CD4-positive, alpha-beta T cell treated with Interleukin-12 subunit alpha and Interleukin-12 subunit beta, for 1 hour (primary cell): ENCODE results near the gene METRN.
A peak's percentile ranks its signal among the peaks of the same experiment; 100 is the strongest.

Experiments
- DNase-seq: peaks from one replicate; pipeline ENCODE4 v3.0.0-alpha.2; 2020

The METRN gene

DNA sequence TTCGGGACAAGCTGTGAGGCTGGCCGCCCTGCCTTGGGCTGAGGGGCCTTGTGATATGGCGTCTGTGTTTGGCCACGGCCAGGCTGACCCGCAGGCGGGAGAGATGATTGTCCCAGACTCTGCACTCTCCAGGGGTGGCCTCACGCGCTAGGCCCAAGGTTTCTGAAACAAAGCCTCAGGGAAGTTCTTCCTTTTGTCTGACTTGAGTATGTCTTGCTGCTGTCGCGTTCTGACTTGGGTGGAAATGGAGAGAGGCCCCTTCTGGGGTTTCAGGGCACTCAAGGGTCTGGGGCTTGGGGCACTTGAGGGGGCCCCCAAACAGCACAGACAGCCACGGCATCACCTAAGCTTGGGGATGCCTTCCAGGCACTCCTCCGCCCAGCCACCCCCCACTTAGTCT is 3.8 kb upstream of the METRN start:
- DNase-seq = no peak

DNA sequence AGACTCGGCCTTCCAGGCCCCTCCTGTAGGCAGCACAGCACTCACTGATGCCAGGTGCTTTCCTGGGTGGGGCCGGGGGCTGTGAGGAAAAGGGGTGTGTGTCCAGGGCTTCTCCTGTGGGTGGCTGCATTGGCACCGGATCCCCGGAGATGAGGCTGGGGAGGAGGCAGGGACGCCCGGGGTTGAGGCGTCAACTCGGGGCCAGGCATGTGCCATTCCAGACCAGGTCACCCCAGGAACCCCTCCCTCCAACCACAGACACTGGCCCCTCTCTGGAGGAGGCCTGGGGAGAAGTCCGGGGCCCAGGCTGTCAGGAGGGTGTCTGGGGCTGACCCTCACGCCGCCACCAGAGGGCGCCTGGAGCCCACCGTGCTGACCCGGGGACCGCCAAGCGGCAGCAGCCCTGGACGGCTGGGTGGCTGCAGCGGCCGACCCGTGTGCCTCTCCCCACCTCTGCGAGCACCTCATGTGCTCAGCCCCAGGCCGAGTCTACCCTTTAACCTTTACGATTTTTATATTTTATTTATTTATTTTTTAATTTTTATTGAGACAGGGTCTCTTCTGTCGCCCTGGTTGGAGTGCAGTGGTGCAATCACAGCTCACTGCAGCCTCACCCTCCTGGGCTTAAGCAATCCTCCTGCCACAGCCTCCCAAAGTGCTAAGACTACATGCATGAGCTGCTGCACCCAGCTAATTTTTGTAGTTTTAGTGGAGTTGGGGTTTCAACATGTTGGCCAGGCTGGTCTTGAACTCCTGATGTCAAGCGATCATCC is 3.2 kb upstream of the METRN start:
- DNase-seq = peak; percentile 82

- peak; percentile 55 for DNase-seq
These were observed 2.1 kb upstream of the METRN start for GRCh38 chr16:712740-713250.

DNA sequence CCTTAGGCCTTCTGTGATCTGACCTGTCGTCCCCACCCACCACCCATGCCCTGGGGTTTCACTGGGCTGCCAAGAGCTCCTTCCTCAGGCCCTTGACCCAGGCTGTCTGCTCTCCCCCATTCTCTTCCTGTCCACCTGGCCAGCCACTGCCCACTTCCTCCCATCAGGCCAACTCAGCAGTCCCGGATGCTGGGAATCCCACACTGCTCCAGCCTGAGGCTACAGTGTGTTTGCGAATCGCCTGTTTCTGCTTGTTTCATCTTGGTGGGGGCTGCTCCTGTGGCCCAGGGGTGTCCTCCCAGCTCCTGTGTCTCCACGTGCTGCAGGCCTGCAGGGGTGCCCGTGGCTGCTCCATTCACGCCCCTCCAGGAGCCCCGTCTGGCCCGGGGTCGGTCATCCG is 839 bp upstream of the METRN start:
- no peak for DNase-seq

- DNase-seq = no peak
These were observed 720 bp downstream of the METRN start for GRCh38 chr16:715477-716199.

DNA sequence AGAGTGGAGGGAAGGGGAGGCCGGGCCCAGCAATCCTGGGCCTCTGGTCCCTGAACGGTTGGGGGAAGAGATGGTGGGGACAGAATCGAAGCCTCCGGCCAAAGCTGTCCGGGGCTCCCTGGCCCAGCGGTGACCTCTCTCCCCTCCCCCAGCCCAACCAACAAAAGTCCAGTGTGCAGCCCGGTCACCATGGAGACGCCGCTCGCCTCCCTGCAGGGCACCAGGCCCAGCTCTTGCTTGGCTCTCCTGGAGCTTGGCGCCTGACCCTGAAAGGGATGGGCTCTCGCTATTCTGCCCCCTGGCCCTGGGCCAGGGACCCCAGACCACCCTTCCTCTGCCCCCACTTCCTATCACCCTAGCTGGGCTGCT is 1.3 kb downstream of the METRN start:
- DNase-seq = no peak

DNA sequence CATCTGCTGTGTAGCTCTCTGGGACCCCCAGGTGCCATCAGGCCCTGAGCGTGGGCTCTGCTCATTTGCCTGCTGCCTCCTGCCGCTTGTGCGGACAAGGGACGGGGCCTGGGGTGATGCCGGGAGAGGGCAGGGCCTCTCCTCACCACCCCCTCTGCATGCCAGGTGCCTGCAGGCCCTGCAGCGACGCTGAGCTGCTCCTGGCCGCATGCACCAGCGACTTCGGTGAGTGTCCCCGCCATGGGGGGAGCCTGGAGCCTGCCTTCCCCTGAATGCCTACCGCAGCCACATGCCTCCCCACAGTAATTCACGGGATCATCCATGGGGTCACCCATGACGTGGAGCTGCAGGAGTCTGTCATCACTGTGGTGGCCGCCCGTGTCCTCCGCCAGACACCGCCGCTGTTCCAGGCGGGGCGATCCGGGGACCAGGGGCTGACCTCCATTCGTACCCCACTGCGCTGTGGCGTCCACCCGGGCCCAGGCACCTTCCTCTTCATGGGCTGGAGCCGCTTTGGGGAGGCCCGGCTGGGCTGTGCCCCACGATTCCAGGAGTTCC is 1.9 kb downstream of the METRN start:
- DNase-seq = no peak

DNA sequence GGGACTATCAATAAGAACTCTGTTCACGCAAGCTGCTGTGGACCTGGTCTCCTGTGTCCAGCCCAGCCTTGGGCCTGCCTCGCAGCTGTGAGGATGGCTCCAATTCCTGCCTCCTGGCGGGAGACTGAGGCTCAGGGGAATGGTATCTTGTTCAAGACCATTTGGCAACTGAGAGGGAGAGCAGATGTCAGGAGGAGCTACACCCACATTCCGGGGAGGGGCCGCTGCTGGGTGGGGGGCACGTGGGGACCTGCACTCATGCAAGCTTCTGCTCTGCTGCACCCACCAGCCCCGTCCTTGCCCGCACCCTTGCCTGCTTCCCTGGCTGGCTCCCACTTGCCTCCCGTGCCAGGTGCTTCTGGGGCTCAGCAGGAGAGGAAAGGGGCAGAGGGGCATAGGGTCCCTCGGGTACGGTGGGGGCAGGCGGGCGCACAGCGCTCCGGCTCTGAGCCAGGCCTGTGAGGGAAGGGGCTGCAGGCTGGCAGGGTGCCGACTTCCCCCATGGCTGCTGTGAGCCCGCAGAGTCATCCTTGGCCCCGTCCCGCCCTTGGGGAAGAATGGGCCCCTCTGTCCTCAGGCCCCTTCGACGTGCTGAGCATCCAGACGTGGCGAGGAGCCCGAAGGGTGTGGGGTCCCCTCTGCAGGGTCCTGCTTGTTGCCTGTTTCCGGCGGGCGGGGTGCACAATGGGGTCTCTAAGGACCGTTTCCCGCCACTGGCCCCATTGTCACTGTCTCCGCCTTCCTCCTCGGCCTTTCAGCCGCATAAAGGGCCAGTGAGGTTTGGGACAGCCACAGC is 2.7 kb downstream of the METRN start:
- no peak for DNase-seq

- DNase-seq = no peak
These were observed 3.5 kb downstream of the METRN start for GRCh38 chr16:718389-718788.

- no peak for DNase-seq
These were observed 4.0 kb downstream of the METRN start for GRCh38 chr16:718922-719321.

DNA sequence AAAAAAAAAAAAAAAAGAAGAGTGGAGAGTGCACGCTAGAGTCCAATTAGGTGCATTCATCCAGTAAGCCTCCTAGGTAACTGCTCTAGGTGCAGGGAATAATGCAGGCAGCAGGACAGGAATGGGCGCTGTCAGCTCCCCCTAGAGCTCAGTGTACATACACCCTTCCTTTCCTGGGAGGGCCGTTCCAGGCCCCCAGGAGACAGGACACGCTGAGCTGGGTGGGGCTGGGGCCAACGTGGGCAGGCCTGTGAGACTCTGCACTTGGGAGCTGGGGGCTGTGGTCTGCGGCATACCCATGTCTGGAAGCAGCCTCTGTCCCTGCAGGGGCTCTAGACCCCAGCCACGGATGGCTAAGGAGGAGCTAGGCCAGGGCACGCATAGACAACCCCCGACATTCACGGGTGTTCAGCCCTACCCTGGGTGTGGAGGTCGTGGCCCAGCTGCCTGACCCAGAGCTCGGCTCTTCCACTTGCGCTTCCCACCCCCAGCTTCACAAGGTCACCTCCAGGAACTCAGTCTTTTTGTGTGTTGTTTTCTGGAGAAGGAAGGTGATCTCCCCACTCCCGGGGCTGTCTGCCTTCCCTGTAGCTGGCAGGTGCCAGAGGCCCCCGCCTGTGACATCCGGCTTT is 5.0 kb downstream of the METRN start:
- DNase-seq = no peak

GRCh38 chr16:720447-720989 is 5.6 kb downstream of the METRN start:
- peak; percentile 35 for DNase-seq

- DNase-seq = peak; percentile 85
These were observed 6.3 kb downstream of the METRN start, which contains the start of gene ANTKMT for GRCh38 chr16:720990-721764. Gene ANTKMT (plus strand): TSS chr16:721146. CDS start chr16:721275, 129 bp downstream.

- peak; percentile 53 for DNase-seq
These were observed 7.0 kb downstream of the METRN start for GRCh38 chr16:721765-722540.

GRCh38 chr16:722835-723633 is 8.1 kb downstream of the METRN start:
- no peak for DNase-seq

DNA sequence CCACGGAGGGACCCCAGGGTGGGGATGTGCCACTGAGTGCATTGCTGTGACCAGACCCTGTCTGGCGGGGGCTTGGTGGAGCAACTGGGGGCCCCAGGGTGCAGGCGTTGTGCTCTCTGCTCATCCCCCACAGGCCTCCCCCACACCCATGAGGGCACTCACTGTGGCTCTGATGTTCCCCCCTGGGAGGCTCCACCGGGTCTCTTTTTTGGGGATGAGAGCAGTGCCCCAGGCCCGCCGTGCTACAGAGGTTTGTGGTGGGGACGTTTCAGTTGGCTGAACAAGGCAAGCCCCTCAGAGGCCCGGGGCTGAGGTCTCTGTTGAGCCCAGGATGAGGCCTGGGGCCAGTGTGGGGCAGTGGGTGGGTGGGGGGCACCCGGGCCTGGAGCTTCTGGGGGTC is 8.8 kb downstream of the METRN start:
- no peak for DNase-seq

DNA sequence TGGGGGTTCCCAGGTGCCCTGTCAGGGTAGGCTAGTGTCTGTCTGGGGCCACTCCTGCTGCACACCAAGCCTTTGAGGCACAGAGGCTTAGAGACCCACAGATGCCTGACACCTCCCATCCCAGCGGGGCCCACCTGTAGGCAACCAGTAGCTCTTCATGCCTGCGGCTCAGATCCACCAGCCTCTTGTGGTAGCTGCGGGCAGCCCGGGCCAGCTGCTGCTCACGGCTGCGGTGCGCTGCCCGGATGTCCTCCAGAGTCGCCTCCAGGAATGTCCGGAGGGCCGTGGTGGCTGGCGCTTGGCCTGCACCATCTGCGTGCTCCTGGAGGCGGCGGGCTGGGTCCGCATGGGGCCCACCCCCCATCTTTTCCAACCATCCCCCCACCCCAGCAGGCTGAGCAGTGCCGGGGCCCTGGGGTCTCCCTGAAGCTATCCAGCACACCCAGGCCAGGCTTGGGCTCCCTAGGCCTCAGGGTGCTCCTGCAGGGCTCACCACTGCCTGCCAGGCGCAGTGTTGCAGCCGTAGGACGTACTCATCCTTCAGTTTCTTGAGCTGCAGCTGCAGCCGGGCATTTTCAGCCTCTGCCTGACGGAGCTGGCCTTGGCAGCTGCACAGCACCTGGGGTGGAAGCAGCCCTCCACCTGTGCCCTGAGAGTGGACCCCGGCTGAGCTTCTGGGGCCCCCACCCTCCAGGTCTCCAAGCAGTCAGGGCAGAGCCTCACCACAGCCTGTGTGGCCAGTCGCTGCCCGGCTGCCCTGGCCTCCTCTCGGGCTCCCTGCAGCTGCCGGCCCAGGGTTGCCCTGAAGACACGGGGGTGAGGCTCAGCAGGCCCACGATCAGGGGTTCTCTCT is 9.5 kb downstream of the METRN start:
- no peak for DNase-seq

- DNase-seq = no peak
These were observed 10.1 kb downstream of the METRN start for GRCh38 chr16:725041-725376.
